ENCODE data around the gene RANBP17.
"Not testable (repeated sequence)": the region's sequence is repeated elsewhere in the genome, so short reads cannot be mapped to it uniquely, and the experiment has no call there.

GRCh38 chr5:170922331-170922730 is 60.5 kb downstream of the RANBP17 start:
- TF ChIP-seq POLR2A, CTCF (IDR thresholded peaks at IDR 0.05): not testable (repeated sequence)

All from lower leg skin (tissue), 3 donors.